Stimulated activated CD4-positive, alpha-beta T cell treated with anti-CD3 and anti-CD28 coated beads, TNF-alpha, amount 100 ng/mL, for 4 hours (primary cell): ENCODE data around the gene PCDHGA1.
"Not testable (repeated sequence)": the region's sequence is repeated elsewhere in the genome, so short reads cannot be mapped to it uniquely, and the experiment has no call there.

Source experiments
- DNase-seq, 3 experiments: peaks; one replicate each; pipeline ENCODE4 v3.0.0-alpha.2; 2020; ENCODE audit warnings: low read depth in 3 of 3

PCDHGA1 gene

GRCh38 chr5:141382469-141383294 is 52.4 kb downstream of the PCDHGA1 start, which contains the start of gene PCDHGA7:
TSS of gene PCDHGA7 (plus strand) at chr5:141382742. CDS start at chr5:141382900, 158 bp downstream.
- DNase-seq, result no peak

- DNase-seq, result no peak
Observed at GRCh38 chr5:141383345-141383744, 53.0 kb downstream of the PCDHGA1 start.

- no peak for DNase-seq
Observed at GRCh38 chr5:141384471-141385267, 54.4 kb downstream of the PCDHGA1 start.

GRCh38 chr5:141387557-141388311 is 57.4 kb downstream of the PCDHGA1 start, which contains the start of gene PCDHGB4:
TSS of gene PCDHGB4 (plus strand) at chr5:141387698. CDS start at chr5:141387885, 187 bp downstream.
- DNase-seq, result not testable (repeated sequence)

- DNase-seq, result no peak
Observed at GRCh38 chr5:141388661-141389060, 58.3 kb downstream of the PCDHGA1 start.

- DNase-seq, result no peak
Observed at GRCh38 chr5:141389153-141390042, 59.1 kb downstream of the PCDHGA1 start.

- no peak for DNase-seq
Observed at GRCh38 chr5:141392429-141393198, 62.3 kb downstream of the PCDHGA1 start, which contains the start of gene PCDHGA8. TSS of gene PCDHGA8 (plus strand) at chr5:141392633. CDS start at chr5:141392814, 181 bp downstream.

GRCh38 chr5:141393267-141393666 is 63.0 kb downstream of the PCDHGA1 start:
- no peak for DNase-seq

- not testable (repeated sequence) for DNase-seq
Observed at GRCh38 chr5:141394401-141395187, 64.3 kb downstream of the PCDHGA1 start.

GRCh38 chr5:141397756-141398551 is 67.6 kb downstream of the PCDHGA1 start, which contains the start of gene PCDHGB5:
TSS of gene PCDHGB5 (plus strand) at chr5:141397947. CDS start at chr5:141398128, 181 bp downstream.
- not testable (repeated sequence) for DNase-seq

GRCh38 chr5:141398608-141399007 is 68.3 kb downstream of the PCDHGA1 start:
- no peak for DNase-seq

- no peak for DNase-seq
Observed at GRCh38 chr5:141399555-141400258, 69.4 kb downstream of the PCDHGA1 start.

- no peak for DNase-seq
Observed at GRCh38 chr5:141402553-141403243, 72.4 kb downstream of the PCDHGA1 start, which contains the start of gene PCDHGA9. TSS of gene PCDHGA9 (plus strand) at chr5:141402778. CDS start at chr5:141402953, 175 bp downstream.

- no peak for DNase-seq
Observed at GRCh38 chr5:141403387-141403786, 73.1 kb downstream of the PCDHGA1 start.

GRCh38 chr5:141407790-141408505 is 77.6 kb downstream of the PCDHGA1 start, which contains the start of gene PCDHGB6:
TSS of gene PCDHGB6 (plus strand) at chr5:141408021. CDS start at chr5:141408203, 182 bp downstream.
- DNase-seq, result not testable (repeated sequence)
